ENCODE results near the gene TBX19.
"Not testable (repeated sequence)": the region's sequence is repeated elsewhere in the genome, so short reads cannot be mapped to it uniquely, and the experiment has no call there.

Gene TBX19

DNA sequence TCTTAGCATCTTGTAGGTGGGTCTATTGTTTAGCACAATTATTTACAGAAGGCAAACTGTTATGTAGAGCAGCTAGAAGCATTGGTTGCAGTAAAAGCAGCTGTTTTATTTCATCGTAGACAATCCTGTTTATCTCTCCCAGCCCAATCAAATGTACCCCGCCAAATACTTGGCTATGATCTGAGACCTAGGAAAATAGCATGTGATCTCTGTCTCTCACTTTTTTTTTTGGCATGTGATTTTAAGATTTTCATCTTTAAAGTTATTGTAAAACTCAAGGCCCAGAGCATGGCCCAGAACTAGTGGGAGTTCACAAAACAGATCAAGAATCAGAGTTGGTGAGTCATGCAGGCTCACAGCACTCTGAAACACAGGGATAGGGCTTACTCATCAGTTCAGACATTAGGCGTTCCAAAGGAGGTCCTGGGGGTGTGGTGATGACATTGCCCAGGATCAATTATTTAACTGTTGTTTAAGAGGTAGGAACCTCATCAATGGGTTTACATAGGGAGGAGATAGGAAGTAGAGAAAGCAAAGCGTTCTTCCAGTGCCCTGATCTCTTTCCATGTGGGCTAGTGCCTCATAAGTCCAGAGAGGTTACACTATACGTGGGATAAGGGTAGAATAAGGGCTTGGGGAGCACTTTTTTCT, 40.2 kb downstream of the TBX19 start:
- DNase-seq (ENCODE audit: low spot score) = peak; percentile 18

DNA sequence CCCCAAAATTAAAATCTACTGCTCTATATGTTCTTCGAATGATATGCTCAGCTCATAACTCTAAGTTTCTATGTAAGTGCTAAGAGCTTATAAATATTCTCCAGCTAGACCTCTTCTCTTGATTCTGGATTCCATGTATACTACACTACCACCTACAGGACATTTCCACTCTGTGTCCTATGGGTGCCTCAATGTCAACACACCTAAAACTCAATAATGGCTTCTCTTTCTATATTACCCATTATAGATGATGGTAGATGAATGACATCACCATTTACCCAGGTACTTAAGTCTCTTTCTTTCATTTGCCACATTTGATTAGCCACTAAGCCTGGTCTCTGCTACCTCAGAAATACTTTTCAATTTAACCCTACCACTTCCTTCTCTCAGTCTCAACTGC, 41.3 kb downstream of the TBX19 start:
- DNase-seq (ENCODE audit: low spot score) = peak; percentile 14

DNA sequence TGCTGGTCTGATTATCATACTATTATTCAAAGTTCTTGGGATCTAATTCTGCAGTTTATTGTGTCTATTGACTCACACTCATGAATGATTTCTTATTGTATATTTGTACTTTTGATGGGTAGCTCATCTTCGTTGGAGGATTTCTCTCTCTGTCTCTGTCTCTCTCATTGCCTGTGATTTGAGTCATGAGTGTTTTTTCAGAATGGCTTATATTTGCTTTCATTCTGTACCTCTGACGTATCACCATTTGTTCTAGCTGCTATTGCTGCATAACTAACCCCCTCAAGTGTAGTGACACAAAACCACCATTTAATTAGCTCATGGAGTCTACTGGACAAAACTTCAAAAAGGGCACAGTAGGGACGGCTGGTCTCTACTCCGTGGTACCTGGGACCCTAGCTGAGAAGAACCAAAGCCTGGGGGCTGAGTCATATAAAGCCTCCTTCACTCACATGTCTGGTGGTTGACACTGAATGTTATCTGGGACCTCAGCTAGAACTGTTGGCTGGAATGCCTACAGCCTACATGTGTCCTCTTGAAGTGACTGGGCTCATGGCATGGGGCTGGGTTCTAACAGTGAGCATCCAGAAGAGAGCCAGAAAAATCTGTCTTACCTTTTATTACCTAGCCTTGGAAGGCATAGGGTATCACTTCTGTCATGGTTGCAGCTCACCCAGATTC, 44.2 kb downstream of the TBX19 start:
- no peak for DNase-seq (ENCODE audit: low spot score)

- DNase-seq (ENCODE audit: low spot score) = no peak
Measured at GRCh38 chr1:168328731-168329364, 48.2 kb downstream of the TBX19 start.

GRCh38 chr1:168330285-168330684, 49.6 kb downstream of the TBX19 start:
- no peak for DNase-seq (ENCODE audit: low spot score)

DNA sequence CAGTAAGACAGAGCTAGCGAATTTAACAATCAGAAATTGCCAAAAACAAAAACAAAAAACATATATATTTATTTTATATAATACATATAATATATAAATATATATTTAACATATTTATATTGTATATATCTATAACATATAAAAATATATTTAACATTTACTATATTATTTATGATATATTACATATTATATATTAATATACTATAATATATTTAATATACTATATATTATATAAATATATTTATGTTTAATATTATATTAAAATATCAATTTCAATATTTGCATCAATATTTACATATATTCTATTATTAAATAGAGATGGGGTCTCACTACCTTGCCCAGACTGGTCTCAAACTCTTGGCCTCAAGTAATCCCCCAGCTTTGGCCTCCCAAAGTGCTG, 50.9 kb downstream of the TBX19 start:
- DNase-seq (ENCODE audit: low spot score) = no peak

DNA sequence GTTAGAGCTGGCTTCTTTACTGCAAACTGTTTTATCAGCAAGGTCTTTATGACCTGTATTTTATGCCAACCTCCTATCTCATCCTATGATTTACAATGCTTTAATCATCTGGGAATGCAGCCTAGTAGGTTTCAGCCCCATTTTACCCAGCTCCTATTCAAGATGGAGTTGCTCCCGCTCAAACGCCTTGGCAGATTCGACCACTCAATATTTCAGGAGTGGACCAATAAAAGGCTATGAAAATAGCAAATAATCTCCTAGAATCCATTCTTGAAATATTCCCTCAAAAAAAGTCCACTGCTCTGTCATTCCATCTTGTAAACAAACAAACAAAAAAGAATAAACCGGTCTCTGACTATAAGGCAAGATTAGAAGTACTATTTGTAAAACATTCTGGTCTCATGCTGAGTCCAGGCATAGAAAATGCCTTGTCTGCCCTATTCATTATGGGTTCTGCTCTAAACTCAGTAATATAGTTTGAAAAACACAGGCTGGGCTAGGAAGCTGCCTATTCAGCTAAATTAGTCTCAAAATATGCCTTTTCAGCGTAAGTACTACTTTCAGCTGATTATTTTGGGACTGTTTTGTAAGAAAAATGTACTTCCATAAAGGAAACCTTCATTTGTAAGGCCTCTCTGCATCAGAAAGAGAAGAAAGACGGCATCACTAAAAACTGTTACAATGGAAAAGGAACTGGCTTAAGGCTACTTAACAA, 53.0 kb downstream of the TBX19 start:
- DNase-seq (ENCODE audit: low spot score) = no peak

GRCh38 chr1:168335500-168335899, 54.8 kb downstream of the TBX19 start:
- no peak for DNase-seq (ENCODE audit: low spot score)

GRCh38 chr1:168338589-168339503, 58.2 kb downstream of the TBX19 start:
- DNase-seq (ENCODE audit: low spot score) = no peak

DNA sequence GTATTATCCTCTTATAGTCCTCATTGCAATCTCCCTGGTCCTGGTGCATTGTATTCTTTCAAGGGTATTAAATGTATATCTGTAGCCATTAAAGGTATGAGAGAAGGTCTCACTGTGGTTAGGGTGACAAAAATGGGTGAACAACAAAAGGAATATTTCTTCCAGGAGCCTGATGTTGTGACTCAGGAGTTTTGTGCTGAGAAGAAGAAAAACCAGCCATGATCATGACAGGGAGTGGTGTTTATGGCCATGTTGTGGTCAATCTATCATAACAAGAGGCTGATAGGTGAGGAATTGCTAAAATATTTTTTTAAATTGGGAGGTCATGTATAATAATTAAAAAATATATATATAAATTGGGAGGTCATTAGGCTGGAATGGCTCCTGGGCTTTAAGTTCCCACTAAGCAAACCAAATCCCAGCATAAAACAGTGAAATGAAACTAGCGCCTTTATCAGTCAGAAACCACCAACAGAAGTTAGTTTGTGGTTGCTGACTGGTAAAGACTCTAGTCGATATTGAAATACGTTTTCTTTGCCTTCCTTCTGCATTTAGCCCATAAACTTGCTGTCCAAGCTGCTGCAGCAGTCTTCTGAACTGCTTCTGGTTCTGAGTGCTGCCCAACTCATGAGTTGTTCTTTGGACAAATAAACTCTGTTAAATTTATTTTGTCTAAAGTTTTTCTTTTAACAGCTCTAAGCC, 60.3 kb downstream of the TBX19 start:
- DNase-seq (ENCODE audit: low spot score) = no peak

- no peak for DNase-seq (ENCODE audit: low spot score)
Measured at GRCh38 chr1:168341483-168341975, 60.9 kb downstream of the TBX19 start.

DNA sequence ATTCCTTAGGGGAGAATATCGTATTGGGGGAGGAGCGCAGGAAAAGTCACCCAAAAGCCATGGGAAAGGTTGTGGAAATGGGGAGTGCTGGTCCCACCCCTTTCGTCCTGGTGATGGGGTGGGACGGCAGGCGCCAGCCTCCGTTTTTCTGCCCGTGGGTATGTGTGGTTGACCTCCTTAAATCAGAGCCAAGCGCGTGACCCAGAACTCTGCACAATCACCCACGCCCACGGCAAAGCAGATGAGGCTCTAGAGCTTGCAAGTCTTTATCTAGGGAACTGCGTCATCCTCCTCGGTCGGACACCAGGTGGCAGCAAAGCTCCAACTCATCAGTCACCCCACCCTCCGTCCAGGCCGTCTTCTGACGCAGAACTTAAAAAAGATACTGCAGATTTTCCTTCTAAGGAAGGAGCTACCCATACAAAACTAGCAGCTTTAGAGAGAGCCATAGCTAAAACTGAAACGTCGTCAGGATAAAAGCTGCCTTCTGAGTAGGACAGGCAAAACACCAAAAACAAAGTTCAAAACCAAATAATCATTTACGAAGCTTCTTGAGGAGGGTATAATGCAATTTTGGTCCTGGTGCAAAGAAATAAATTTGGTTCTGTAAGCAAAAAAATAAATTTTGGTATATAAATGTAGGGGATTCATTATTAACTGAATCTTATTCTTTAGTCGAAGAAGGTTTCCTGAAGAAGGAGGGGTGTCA, 62.0 kb downstream of the TBX19 start:
- peak; percentile 81 for DNase-seq (ENCODE audit: low spot score)

DNA sequence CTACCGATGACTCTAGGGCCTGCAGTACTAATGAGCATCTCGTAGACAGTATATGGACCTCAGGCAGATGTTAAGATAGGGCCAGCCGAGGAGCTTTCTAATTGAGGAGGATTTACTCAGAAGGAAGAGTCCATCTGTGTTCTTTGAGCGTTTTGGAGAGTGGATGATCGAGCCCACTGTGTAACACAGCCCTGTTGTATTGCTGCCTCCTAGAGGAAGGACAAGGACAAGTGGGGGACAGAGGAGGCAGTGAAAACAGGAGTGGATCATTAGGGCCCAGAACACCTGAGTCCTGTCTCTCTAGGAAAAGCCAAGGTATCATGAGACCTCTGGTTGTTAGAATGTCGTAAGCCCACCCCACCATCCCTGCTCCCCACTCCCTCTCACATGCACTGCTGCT, 62.9 kb downstream of the TBX19 start:
- no peak for DNase-seq (ENCODE audit: low spot score)

DNA sequence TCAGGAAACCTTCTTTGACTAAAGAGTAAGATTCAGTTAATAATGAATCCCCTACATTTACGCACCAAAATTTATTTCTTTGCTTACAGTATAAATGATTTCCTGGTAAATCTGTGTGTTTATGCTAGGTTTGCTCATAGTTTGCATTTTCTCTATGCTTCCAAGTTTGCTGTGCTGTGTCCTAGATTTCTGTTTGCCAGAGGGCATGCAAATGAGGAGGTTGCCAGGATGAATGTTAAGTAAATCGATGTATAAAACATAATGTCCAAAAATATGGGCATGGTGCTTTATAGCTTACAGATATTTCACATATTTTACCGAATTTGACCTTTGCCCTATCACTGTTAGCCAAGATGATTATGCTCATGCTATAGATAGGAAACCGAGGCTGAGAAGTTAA, 63.8 kb downstream of the TBX19 start:
- no peak for DNase-seq (ENCODE audit: low spot score)

GRCh38 chr1:168345939-168346338, 65.3 kb downstream of the TBX19 start:
- DNase-seq (ENCODE audit: low spot score) = no peak

- no peak for DNase-seq (ENCODE audit: low spot score)
Measured at GRCh38 chr1:168347630-168348029, 67.0 kb downstream of the TBX19 start.

- DNase-seq (ENCODE audit: low spot score) = peak; percentile 55
Measured at GRCh38 chr1:168348146-168348709, 67.6 kb downstream of the TBX19 start.

DNA sequence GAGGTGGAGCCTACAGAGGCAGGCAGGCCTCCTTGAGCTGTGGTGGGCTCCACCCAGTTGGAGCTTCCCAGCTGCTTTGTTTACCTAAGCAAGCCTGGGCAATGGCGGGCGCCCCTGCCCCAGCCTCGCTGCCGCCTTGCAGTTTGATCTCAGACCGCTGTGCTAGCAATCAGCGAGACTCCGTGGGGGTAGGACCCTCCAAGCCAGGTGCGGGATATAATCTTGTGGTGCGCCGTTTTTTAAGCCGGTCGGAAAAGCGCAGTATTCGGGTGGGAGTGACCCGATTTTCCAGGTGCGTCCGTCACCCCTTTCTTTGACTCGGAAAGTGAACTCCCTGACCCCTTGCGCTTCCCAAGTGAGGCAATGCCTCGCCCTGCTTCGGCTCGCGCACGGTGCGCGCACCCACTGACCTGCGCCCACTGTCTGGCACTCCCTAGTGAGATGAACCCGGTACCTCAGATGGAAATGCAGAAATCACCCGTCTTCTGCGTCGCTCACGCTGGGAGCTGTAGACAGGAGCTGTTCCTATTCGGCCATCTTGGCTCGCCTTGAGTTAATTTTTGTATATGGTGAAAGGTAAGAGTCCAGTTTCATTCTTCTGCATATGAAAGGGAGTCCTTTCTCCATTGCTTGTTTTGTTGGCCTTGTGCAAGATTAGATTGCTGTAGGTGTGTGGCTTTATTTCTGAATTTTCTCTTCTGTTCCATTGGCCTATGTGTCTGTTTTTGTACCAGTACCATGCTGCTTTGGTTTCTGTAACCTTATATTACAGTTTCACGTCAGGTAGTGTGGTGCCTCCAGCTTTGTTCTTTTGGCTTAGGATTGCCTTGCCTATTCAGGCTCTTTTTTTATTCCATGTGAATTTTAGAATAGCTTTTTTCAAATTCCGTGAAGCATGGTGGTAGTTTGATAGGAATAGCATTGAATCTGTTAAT, 73.9 kb downstream of the TBX19 start:
- not testable (repeated sequence) for DNase-seq (ENCODE audit: low spot score)

Data from LoVo (cell line).